K562 (cell line): ENCODE results near the gene C1orf198. TPM values are rescaled to one million over a fixed set of nuclear protein-coding genes. Genes with fewer than 3 reads are reported as not detected.
"Not testable (repeated sequence)": the region's sequence is repeated elsewhere in the genome, so short reads cannot be mapped to it uniquely, and the experiment has no call there.

Experiments
- ATAC-seq: fragments of 200-7000 bp; cut with Tn5 transposase; 3 replicates; pipeline ENCODE4 v1.9.1; 2020; ENCODE audit warnings: moderate library complexity
- BruUV-seq: library from RNA; stranded (reverse); fragments of 400-500 nt; replicated peaks from 2 replicates; lab custom pipeline; 2021; lab: Mats Ljungman, UMichigan
- CTCF ChIA-PET: fragments of 300-600 bp; formaldehyde crosslinking; extraction: SDS; loops from one replicate; lab custom pipeline; 2021; ENCODE audit warnings: low intra/inter-chr PET ratio; lab: Yijun Ruan, JAX
- POLR2A ChIA-PET: fragments of 300-600, 350-650 bp; sonication (Branson Sonifier 250); formaldehyde crosslinking; extraction: SDS; loops from one replicate; lab custom pipeline; 2021; ENCODE audit warnings: antibody characterized with exemption, inconsistent platforms; lab: Yijun Ruan, JAX
- DNase-seq, 4 experiments: peaks; one replicate each; pipeline versions ENCODE4 v3.0.0 to v3.0.0-alpha.2; 2011 to 2018; ENCODE audit warnings: low spot score in 3 of 4, mixed read lengths in 3 of 4; ENCODE audit errors: extremely low read depth in 1 of 4
- FAIRE-seq: peaks from 2 replicates; lab custom pipeline; 2011; peaks lifted over from hg19 to GRCh38; lab: Jason Lieb, UNC
- H2AFZ ChIP-seq: 2 replicates; pipeline ENCODE4 v1.6.0; 2011; ENCODE audit warnings: low read depth, low read length, control low read depth, inconsistent platforms
- H3K27ac ChIP-seq: fragments of 200-600 bp; 3 replicates; pipeline ENCODE4 v1.8.0; 2011; ENCODE audit warnings: low read depth, mild to moderate bottlenecking, control low read depth, inconsistent platforms, low read length, moderate library complexity, mixed read lengths; ENCODE audit errors: extremely low read depth
- H3K27me3 ChIP-seq, 2 experiments: fragments of 300-600 bp in 1 of 2; 2 replicates in 1 of 2; 3 replicates in 1 of 2; pipeline versions ENCODE4 v1.6.0 to v1.8.0; 2011; ENCODE audit warnings: inconsistent platforms in 2 of 2, low read length in 2 of 2, mild to moderate bottlenecking in 1 of 2, mixed read lengths in 1 of 2, moderate library complexity in 1 of 2; ENCODE audit not compliant: control insufficient read depth in 2 of 2, insufficient read depth in 2 of 2
- H3K36me3 ChIP-seq: fragments of 300-600 bp; 3 replicates; pipeline ENCODE4 v1.8.0; 2011; ENCODE audit warnings: mild to moderate bottlenecking, low read length, inconsistent platforms; ENCODE audit not compliant: control insufficient read depth, insufficient read depth
- H3K4me1 ChIP-seq, 2 experiments: fragments of 200-600 bp in 1 of 2; replicated peaks in 1 of 2; 2 replicates in 1 of 2; 3 replicates in 1 of 2; pipeline versions ENCODE4 v1.5.1 to v1.8.0; 2011; ENCODE audit warnings: inconsistent platforms in 2 of 2, low read length in 2 of 2, mild to moderate bottlenecking in 1 of 2, mixed read lengths in 1 of 2, moderate library complexity in 1 of 2; ENCODE audit not compliant: control insufficient read depth in 2 of 2, insufficient read depth in 2 of 2
- H3K4me2 ChIP-seq: 2 replicates; pipeline ENCODE4 v1.6.1; 2011; ENCODE audit warnings: low read length, control low read depth, inconsistent platforms, mixed read lengths; ENCODE audit not compliant: insufficient read depth
- H3K4me3 ChIP-seq: fragments of 200-600 bp; sonication (generic), shearing (Covaris generic); 2 replicates; pipeline ENCODE4 v1.5.1; 2016; ENCODE audit warnings: control low read depth, inconsistent platforms
- H3K79me2 ChIP-seq: fragments of 200-600 bp; 3 replicates; pipeline ENCODE4 v1.8.0; 2011; ENCODE audit warnings: low read length, inconsistent platforms; ENCODE audit not compliant: control insufficient read depth, insufficient read depth
- H3K9ac ChIP-seq, 2 experiments: 2 replicates each; pipeline versions ENCODE4 v1.6.0 to v1.6.1; 2011; ENCODE audit warnings: low read depth in 2 of 2, low read length in 2 of 2, control low read depth in 1 of 2, inconsistent platforms in 1 of 2, mild to moderate bottlenecking in 1 of 2, mixed read lengths in 1 of 2; ENCODE audit not compliant: insufficient read depth in 1 of 2
- H3K9me1 ChIP-seq: one replicate; pipeline ENCODE4 v1.6.0; 2011; ENCODE audit warnings: inconsistent platforms, mild to moderate bottlenecking, low read length, moderate library complexity; ENCODE audit not compliant: control insufficient read depth, insufficient read depth
- H3K9me3 ChIP-seq: replicated peaks from 2 replicates; pipeline ENCODE4 v1.5.1; 2011; ENCODE audit warnings: low read depth, low read length, inconsistent platforms; ENCODE audit not compliant: control insufficient read depth, insufficient read depth
- H4K20me1 ChIP-seq: replicated peaks from 2 replicates; pipeline ENCODE4 v1.6.1; 2011; ENCODE audit warnings: low read length, inconsistent platforms, mixed read lengths; ENCODE audit not compliant: control insufficient read depth, insufficient read depth
- CEBPG ChIP-seq, 3 experiments: fragments of 200-800 bp in 1 of 3; sonication (Bioruptor generic) in 1 of 3; sonication (generic) in 1 of 3; formaldehyde crosslinking in 1 of 3; IDR thresholded peaks in 2 of 3; conservative IDR thresholded peaks in 1 of 3; 2 replicates each; pipeline versions ENCODE4 v1.6.1 to v1.8.0; 2016 to 2022; ENCODE audit warnings: missing compliant biosample characterization in 2 of 3, missing genetic modification characterization in 2 of 3, mild to moderate bottlenecking in 1 of 3, missing genetic modification reagents in 1 of 3
- ZNF121 ChIP-seq: sonication (generic); formaldehyde crosslinking; conservative IDR thresholded peaks from 2 replicates; pipeline ENCODE4 v1.8.0; 2022; ENCODE audit warnings: missing genetic modification reagents
- WGBS: fragments of 100-300 bp; shearing (Covaris generic); methylation state at CpG from one replicate; pipeline ENCODE4 v1.1.6; 2016; ENCODE audit warnings: low coverage, mixed read lengths; ENCODE audit not compliant: insufficient coverage; ENCODE audit errors: missing lambda C conversion rate; 5-methylcytosine and 5-hydroxymethylcytosine counted together
- in situ Hi-C: fragments of 300-500 bp; cut with MboI; formaldehyde crosslinking; loops from 4 replicates; pipeline ENCODE4 v1.15.0; 2018; ENCODE audit warnings: inconsistent platforms, mixed read lengths
- intact Hi-C: fragments of 100-400 bp; cut with micrococcal nuclease; formaldehyde crosslinking; loops from 2 replicates; pipeline ENCODE4 v1.14.2; 2022
- polyA plus RNA-seq, 8 experiments: library from polyadenylated mRNA; depleted of rRNA in 4 of 8; stranded (reverse) in 5 of 8; unstranded in 3 of 8; fragments of >200 nt; fragmentation: Nextera tagmentation in 2 of 8; fragmentation: Illumina TruSeq in 1 of 8; extraction: Ambion mirVana in 2 of 8; extraction: Trizol in 1 of 8; gene quantifications; 2 replicates each; pipeline versions ENCODE4 v1.2.1 to v1.2.3, GENCODE V29; 2011 to 2014; ENCODE audit warnings: inconsistent platforms in 1 of 8, missing spikeins in 1 of 8
- total RNA-seq, 7 experiments: library from RNA; depleted of rRNA in 6 of 7; stranded (reverse); fragments of >200 nt in 6 of 7; fragmentation: Illumina TruSeq in 2 of 7; extraction: Trizol in 2 of 7; gene quantifications; 2 replicates each; pipeline versions ENCODE4 v1.2.1 to v1.2.3, GENCODE V29; 2011 to 2021; ENCODE audit warnings: low replicate concordance in 1 of 7
- TF ChIP-seq, protein P1 (sequence below), 2 experiments: fragments of 450-650 bp in 1 of 2; sonication (generic) in 1 of 2; formaldehyde crosslinking in 1 of 2; IDR thresholded peaks in 1 of 2; conservative IDR thresholded peaks in 1 of 2; 2 replicates each; pipeline versions ENCODE4 v1.6.1 to v1.8.1; 2016 to 2023; ENCODE audit warnings: mild to moderate bottlenecking in 2 of 2, moderate library complexity in 2 of 2, inconsistent platforms in 1 of 2, missing genetic modification reagents in 1 of 2

The C1orf198 gene
- total and polyA plus RNA-seq, 9 of the 15 experiments (the other 6 are each of a cell fraction or from before 2014, with no cell fraction given) = 2.0 to 15.1 (median 10.4) TPM

DNA sequence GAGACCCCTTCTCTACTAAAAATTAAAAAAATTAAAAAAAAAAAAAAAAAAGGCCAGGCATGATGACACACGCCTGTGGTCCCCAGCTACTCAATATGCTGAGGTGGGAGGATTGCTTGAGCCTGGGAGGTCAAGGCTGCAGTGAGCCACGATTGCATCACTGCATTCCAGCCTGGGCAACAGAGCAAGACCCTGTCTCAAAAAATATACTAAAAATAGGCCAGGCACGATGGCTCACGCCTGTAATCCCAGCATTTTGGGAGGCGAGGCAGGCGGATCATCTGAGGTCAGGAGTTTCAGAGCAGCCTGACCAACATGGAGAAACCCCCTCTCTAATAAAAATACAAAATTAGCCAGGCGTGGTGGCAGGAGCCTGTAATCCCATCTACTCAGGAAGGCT lies 23.1 kb downstream of the C1orf198 start:
- H3K4me2 ChIP-seq, H3K36me3 ChIP-seq, H4K20me1 ChIP-seq, H3K4me3 ChIP-seq, CTCF ChIA-PET, BruUV-seq, in situ Hi-C loops, H3K4me1 ChIP-seq, H3K79me2 ChIP-seq, H3K27me3 ChIP-seq, FAIRE-seq, H3K9ac ChIP-seq, ATAC-seq, DNase-seq, intact Hi-C loops, H2AFZ ChIP-seq, POLR2A ChIA-PET, H3K9me3 ChIP-seq, H3K9me1 ChIP-seq, H3K27ac ChIP-seq: not testable (repeated sequence)
- WGBS = 58% methylated on average over 7 of the region's 7 CpGs
- peak; percentile 62; the same call in 1 of the 2 replicates for TF ChIP-seq ZNF121 (CRISPR knock-in tag)
- TF ChIP-seq, protein P1, sequence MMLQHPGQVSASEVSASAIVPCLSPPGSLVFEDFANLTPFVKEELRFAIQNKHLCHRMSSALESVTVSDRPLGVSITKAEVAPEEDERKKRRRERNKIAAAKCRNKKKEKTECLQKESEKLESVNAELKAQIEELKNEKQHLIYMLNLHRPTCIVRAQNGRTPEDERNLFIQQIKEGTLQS (IDR thresholded peaks at IDR 0.05) = peak; percentile 62
- TF ChIP-seq, protein P1 (CRISPR knock-in tag; conservative IDR thresholded peaks at IDR 0.05) = not testable (repeated sequence)
- TF ChIP-seq CEBPG (CRISPR knock-in tag; IDR thresholded peaks at IDR 0.05) = peak; percentile 53; the same call in 1 of the 2 replicates
- peak in 1 of 2 experiments; percentile 37; a peak in 2 of 4 replicates for TF ChIP-seq CEBPG (tag; conservative IDR thresholded peaks at IDR 0.05 in 1 of 2, IDR thresholded peaks at IDR 0.05 in 1 of 2)
